HG03575 (cell line): ENCODE data around the gene FGR.

Source experiments
- ATAC-seq: cut with Tn5 transposase; IDR thresholded peaks from one replicate; pipeline ENCODE4 v1.9.1; 2021; ENCODE audit not compliant: unreplicated experiment, insufficient number of reproducible peaks, low FRiP score; ENCODE audit errors: extremely low read depth

The FGR gene

GRCh38 chr1:27661412-27662075 is 26.6 kb upstream of the FGR start:
- ATAC-seq, result no peak

- ATAC-seq, result no peak
Observed at GRCh38 chr1:27660300-27660835, 25.4 kb upstream of the FGR start.

- no peak for ATAC-seq
Observed at GRCh38 chr1:27659497-27660299, 24.7 kb upstream of the FGR start.

GRCh38 chr1:27658951-27659496 is 24.0 kb upstream of the FGR start:
- ATAC-seq, result no peak

GRCh38 chr1:27656157-27656893 is 21.3 kb upstream of the FGR start:
- ATAC-seq, result no peak

GRCh38 chr1:27655151-27655937 is 20.4 kb upstream of the FGR start:
- ATAC-seq, result no peak

- no peak for ATAC-seq
Observed at GRCh38 chr1:27652111-27652864, 17.3 kb upstream of the FGR start.

GRCh38 chr1:27650539-27651175 is 15.7 kb upstream of the FGR start:
- no peak for ATAC-seq

- no peak for ATAC-seq
Observed at GRCh38 chr1:27650171-27650538, 15.2 kb upstream of the FGR start.

- ATAC-seq, result no peak
Observed at GRCh38 chr1:27649306-27649635, 14.3 kb upstream of the FGR start.

GRCh38 chr1:27648602-27649305 is 13.8 kb upstream of the FGR start:
- no peak for ATAC-seq

GRCh38 chr1:27647328-27647727 is 12.3 kb upstream of the FGR start:
- ATAC-seq, result no peak

- ATAC-seq, result no peak
Observed at GRCh38 chr1:27646676-27647075, 11.7 kb upstream of the FGR start.

GRCh38 chr1:27645071-27645415 is 10.1 kb upstream of the FGR start:
- ATAC-seq, result no peak

- no peak for ATAC-seq
Observed at GRCh38 chr1:27644369-27645070, 9.5 kb upstream of the FGR start.

GRCh38 chr1:27643600-27644368 is 8.8 kb upstream of the FGR start:
- ATAC-seq, result no peak
